GM12875 (cell line): ENCODE results near the gene SYNE2.

Experiments
- H3K4me3 ChIP-seq: one replicate; pipeline ENCODE4 v1.5.1; 2011; ENCODE audit warnings: low read depth, low read length, control low read depth
- TF ChIP-seq, protein P1 (sequence below): IDR thresholded peaks from 2 replicates; pipeline ENCODE4 v1.5.1; 2011; ENCODE audit warnings: low read depth, mild to moderate bottlenecking, control low read depth, inconsistent platforms, low read length, moderate library complexity, borderline replicate concordance; ENCODE audit not compliant: insufficient read depth

SYNE2 gene

DNA sequence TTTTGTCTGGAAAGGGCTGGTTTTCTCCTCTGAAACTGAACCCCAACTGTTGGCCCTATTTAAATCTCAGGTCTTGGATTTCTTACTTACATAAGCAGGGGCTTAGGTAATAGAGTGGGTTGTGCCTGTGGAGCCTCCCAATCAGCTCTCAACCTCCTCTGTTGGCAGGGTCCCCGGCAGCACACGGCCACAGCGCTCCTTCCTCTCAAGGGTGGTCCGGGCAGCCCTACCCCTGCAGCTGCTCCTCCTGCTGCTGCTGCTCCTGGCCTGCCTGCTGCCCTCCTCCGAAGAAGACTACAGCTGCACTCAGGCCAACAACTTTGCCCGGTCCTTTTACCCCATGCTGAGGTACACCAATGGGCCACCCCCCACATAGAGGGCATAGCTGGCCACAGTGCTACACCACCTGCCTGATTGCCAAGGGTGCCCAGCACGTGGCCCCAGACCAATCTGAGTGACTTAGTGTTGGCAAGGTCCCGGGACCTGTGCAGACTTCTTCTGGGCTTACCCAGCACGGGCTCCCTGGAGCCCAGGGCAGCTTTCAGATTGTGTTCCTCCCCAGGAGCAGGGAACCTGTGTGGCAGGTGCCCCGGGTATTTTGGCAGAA lies 372.4 kb downstream of the SYNE2 start:
- H3K4me3 ChIP-seq, result no peak overlapping the region
- TF ChIP-seq, protein P1, sequence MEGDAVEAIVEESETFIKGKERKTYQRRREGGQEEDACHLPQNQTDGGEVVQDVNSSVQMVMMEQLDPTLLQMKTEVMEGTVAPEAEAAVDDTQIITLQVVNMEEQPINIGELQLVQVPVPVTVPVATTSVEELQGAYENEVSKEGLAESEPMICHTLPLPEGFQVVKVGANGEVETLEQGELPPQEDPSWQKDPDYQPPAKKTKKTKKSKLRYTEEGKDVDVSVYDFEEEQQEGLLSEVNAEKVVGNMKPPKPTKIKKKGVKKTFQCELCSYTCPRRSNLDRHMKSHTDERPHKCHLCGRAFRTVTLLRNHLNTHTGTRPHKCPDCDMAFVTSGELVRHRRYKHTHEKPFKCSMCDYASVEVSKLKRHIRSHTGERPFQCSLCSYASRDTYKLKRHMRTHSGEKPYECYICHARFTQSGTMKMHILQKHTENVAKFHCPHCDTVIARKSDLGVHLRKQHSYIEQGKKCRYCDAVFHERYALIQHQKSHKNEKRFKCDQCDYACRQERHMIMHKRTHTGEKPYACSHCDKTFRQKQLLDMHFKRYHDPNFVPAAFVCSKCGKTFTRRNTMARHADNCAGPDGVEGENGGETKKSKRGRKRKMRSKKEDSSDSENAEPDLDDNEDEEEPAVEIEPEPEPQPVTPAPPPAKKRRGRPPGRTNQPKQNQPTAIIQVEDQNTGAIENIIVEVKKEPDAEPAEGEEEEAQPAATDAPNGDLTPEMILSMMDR, result no peak

DNA sequence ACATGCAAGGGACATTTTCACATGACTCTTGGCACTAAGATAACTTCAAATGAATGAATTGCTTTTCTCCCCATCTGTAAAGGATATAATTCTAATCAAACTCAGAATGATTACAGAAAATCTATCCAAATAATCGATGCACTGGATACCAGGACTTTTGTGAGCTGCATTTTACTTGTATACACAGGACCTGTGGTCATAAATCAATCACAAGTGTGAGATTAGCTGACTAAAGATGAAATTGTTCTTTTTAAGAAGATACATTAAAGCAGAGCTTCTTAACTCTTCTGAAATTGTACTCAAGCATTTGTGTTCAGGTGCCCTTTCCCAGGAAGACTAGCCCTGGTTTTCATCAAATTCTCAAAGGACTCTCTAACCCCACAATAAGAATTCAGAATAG lies 375.1 kb downstream of the SYNE2 start:
- TF ChIP-seq, protein P1, result no peak
- no peak overlapping the region for H3K4me3 ChIP-seq

DNA sequence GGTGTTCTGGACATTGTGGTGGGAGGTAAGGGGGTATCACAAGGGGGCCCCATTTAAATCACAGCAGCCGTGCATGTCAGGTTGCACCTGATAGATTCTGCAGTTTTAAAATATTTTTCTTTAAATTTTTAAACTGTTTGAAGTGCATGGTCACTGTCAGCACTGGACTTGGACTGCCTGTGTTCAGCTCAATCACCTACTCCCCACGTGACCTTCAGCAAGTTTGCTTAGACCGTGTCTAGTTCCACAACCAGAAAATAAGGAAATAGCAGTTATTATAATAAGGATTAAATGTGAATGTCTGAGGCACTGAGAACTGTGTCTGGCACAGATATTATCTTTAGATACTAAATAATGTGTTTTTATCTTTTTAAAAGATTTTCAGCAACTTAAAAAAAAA lies 376.7 kb downstream of the SYNE2 start:
- TF ChIP-seq, protein P1, result no peak

DNA sequence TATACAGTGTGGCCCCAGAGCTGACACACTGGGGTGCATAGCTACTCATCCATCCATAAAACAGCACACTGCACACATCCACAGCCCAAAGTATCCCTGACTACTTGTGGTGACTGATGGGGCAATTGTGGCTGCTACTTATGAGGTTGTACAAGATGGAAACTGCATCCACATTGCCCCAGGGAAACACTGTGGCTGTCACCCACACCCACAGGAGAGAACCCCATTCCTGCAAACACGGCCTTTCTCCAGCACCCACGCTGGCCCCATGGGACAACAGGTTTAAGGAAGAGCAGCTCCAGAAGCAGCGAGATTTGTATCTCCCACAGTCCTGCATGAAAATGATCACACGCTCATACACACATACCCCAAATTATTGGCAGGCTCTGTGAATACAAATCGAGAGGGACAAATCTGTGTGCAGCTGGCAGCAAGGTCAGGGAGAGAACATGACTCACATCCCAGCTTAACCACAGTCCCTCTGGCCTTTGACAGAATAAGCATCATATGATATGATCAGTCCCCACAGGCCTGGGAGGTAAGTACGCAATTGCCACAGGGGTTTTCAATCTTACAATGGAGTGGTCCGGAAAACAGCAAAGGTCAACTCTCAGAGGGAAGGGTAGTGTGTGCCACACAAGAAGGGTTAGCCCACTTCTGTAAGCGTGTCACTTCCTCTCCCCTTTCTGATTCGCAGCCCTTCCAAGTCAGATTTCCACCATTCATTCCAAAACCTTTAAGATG lies 379.5 kb downstream of the SYNE2 start:
- no peak overlapping the region for H3K4me3 ChIP-seq
- TF ChIP-seq, protein P1, result no peak

More for the DNA sequence above, 376.7 kb downstream of the SYNE2 start:
- H3K4me3 ChIP-seq, result no peak overlapping the region

DNA sequence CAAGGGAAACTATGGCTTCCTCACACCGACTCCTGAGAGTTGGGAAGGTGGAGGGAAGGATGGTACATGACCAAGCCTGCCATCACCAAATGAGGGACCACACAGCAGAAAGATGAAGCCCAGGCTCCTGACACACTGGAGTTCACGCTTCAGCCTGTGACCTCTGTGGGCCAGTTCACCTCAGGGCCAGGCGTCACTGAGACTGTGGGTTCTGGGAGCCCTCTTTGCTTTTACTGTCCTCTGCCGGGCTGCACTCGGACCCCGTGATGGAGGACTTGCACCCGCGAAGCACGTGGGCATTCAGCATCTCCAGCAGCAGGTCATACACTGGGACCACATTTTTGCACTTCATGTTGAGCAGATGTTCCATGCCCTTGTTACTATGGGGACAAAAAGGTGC lies 380.1 kb downstream of the SYNE2 start:
- H3K4me3 ChIP-seq, result no peak overlapping the region
- TF ChIP-seq, protein P1, result no peak

DNA sequence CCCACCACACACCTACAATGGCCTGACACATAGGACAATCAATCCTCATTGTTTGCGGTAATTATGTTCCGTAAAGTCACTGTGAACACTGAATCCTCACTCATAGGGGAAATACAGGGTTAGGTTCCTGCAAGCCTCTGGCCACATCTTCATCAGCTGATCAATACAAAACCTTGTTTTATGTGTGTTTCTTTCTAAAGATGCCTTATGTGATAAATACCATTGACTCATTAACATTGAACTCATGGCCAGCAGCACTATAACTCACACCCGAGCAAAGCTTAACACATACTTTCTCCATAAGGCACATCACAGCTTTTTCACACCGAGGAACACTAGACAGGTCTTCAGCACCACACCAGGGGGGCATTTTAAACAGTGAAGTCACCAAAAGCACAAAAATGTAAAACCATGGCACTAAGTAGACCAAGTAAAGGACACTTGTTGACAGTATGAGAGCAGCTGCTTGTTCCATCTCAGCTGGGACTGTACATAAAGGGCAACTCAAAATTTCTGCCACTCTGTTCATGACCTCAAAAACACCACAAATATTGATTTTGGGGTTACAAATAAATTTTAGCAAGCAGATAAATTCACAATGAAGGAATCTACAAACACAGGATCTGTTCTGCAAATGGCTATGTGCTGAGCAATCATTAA lies 380.9 kb downstream of the SYNE2 start:
- no peak overlapping the region for H3K4me3 ChIP-seq
- TF ChIP-seq, protein P1, result no peak
